Natural killer cell (primary cell): ENCODE measurements around the gene NAV2. TPM values are rescaled to one million over a fixed set of nuclear protein-coding genes. Genes with fewer than 3 reads are reported as not detected.
A peak's percentile ranks its signal among the peaks of the same experiment; 100 is the strongest.

Experiments
- ATAC-seq, 3 donors: fragments of 150-1000 bp in 2 of 3; fragments of 200-7000 bp in 1 of 3; cut with Tn5 transposase; 1 replicate in 1 of 3; 2 replicates in 2 of 3; pipeline ENCODE4 v1.10.0; 2021; ENCODE audit warnings: mild to moderate bottlenecking in 2 of 3, moderate library complexity in 2 of 3
- DNase-seq, 2 donors: peaks; one replicate each; pipeline versions ENCODE4 v3.0.0 to v3.0.0-alpha.2; 2013 to 2021; ENCODE audit warnings: mixed read lengths in 1 of 2
- H3K27ac ChIP-seq: one replicate; pipeline ENCODE4 v1.5.1; 2013; ENCODE audit warnings: mild to moderate bottlenecking, low read length
- H3K27me3 ChIP-seq: one replicate; pipeline ENCODE4 v1.6.1; 2013; ENCODE audit warnings: low read length; ENCODE audit not compliant: control insufficient read depth, insufficient read depth
- H3K36me3 ChIP-seq: one replicate; pipeline ENCODE4 v1.6.1; 2013; ENCODE audit warnings: low read length; ENCODE audit not compliant: control insufficient read depth, insufficient read depth
- H3K4me1 ChIP-seq: one replicate; pipeline ENCODE4 v1.6.1; 2013; ENCODE audit warnings: low read length; ENCODE audit not compliant: control insufficient read depth, insufficient read depth
- H3K4me3 ChIP-seq: one replicate; pipeline ENCODE4 v1.5.1; 2013; ENCODE audit warnings: low read length
- H3K9me3 ChIP-seq: one replicate; pipeline ENCODE4 v1.6.1; 2013; ENCODE audit warnings: low read length; ENCODE audit not compliant: control insufficient read depth, insufficient read depth
- H3K27ac Mint-ChIP-seq, 2 donors: one replicate each; pipeline ENCODE4 v1.8.0; 2022; ENCODE audit warnings: mild to moderate bottlenecking in 2 of 2, mixed read lengths in 2 of 2, moderate library complexity in 1 of 2
- H3K27me3 Mint-ChIP-seq, 2 donors: one replicate each; pipeline ENCODE4 v1.8.0; 2022; ENCODE audit warnings: low read depth in 2 of 2, mixed read lengths in 2 of 2
- H3K36me3 Mint-ChIP-seq: one replicate; pipeline ENCODE4 v1.8.0; 2022; ENCODE audit warnings: mixed read lengths
- H3K4me1 Mint-ChIP-seq, 2 donors: one replicate each; pipeline ENCODE4 v1.8.0; 2022; ENCODE audit warnings: mixed read lengths in 2 of 2
- H3K4me3 Mint-ChIP-seq: one replicate; pipeline ENCODE4 v1.8.0; 2022; ENCODE audit warnings: mild to moderate bottlenecking, moderate library complexity, mixed read lengths
- H3K9me3 Mint-ChIP-seq, 2 donors: one replicate each; pipeline ENCODE4 v1.8.0; 2022; ENCODE audit warnings: mixed read lengths in 2 of 2
- WGBS: methylation state at CpG from one replicate; pipeline ENCODE4 v1.1.7; 2013; ENCODE audit warnings: missing lambda C conversion rate; ENCODE audit not compliant: insufficient coverage; 5-methylcytosine and 5-hydroxymethylcytosine counted together
- intact Hi-C: fragments of 100-400 bp; cut with micrococcal nuclease; formaldehyde crosslinking; loops from one replicate; pipeline ENCODE4 v1.14.2; 2022
- total RNA-seq, 4 donors: library from RNA; stranded (reverse); fragments of 120-200 nt in 1 of 4; gene quantifications; one replicate each; pipeline versions ENCODE4 v1.2.3 to v1.2.4, GENCODE V29; 2013 to 2022
- TF ChIP-seq, protein P1 (sequence below): fragments of 200-600 bp; IDR thresholded peaks from one replicate; pipeline ENCODE4 v1.8.0; 2022; ENCODE audit warnings: antibody characterized with exemption

Gene NAV2
- total RNA-seq, 3 donors from 2014 or later (not counting 1 experiment from before 2014, with no cell fraction given) = 0.14 to 1.6 (median 0.43) TPM

DNA sequence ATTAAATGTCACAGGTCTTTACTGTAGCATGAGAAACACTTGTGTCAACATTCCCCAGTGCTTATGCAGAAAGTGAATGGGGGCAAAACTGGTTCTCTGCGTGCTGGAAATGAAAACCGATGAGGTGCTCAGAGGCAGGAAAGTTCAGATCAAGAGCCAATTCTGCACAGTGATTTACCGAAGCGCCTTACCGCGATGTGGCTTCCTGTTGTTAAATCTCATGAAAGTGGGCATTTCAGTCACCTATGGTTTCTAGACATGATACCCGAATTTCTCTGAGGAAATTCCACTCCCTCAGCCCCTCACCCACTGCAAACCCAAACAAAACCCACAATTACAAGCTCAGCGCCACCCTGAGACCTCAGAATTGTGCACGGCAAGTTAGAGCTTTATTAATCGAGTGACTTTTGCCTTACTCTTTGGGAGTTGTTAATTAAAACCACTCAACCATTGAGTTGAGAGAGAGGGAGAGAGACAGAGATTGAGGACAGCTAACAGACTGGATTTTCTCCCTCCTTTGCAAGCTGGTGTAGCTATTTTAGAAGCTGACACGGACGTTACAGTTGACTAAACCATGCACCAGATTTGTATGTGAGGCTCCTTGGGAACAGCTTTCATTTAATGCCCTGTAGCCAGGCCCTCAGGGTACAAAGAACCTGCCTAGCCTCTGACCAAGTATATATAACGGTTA, 251.2 kb downstream of the NAV2 start:
- Mint-ChIP-seq H3K27me3 (peaks cover 51 to 76% of the 10 kb centered on the region in 2 donors), H3K4me3 (peak overlapping the region; percentile 64)
- ATAC-seq = peak; percentile 49 to 87 (median 61)

DNA sequence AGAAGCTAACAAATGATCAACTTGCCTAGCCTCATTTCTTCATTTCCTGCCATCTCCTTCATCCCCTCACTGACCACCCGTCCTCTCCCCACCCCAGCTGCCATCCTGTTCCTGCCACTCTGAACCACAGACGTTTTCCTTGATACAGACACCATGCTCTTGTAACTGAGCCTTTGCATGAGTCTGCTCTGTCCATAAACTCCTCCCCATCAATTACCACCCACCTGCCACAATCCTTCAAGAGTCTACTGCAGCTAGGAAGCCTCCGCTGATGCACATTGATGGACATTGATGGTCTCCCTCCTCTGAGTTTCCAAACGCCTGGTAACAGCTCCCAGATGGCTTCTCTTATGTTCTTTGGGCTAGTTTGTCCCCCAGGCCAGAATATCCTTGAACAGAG, 253.8 kb downstream of the NAV2 start:
- WGBS = 64% methylated on average over 4 of the region's 4 CpGs
- TF ChIP-seq, protein P1, sequence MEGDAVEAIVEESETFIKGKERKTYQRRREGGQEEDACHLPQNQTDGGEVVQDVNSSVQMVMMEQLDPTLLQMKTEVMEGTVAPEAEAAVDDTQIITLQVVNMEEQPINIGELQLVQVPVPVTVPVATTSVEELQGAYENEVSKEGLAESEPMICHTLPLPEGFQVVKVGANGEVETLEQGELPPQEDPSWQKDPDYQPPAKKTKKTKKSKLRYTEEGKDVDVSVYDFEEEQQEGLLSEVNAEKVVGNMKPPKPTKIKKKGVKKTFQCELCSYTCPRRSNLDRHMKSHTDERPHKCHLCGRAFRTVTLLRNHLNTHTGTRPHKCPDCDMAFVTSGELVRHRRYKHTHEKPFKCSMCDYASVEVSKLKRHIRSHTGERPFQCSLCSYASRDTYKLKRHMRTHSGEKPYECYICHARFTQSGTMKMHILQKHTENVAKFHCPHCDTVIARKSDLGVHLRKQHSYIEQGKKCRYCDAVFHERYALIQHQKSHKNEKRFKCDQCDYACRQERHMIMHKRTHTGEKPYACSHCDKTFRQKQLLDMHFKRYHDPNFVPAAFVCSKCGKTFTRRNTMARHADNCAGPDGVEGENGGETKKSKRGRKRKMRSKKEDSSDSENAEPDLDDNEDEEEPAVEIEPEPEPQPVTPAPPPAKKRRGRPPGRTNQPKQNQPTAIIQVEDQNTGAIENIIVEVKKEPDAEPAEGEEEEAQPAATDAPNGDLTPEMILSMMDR = no peak
- H3K4me3 Mint-ChIP-seq = no peak overlapping the region

More for the DNA sequence above, 251.2 kb downstream of the NAV2 start:
- Histone ChIP-seq H3K4me1 (peaks cover 24% of the 10 kb centered on the region), H3K9me3 (no peaks in the 10 kb centered on the region), H3K4me3 (no peak overlapping the region), H3K36me3 (no peaks in the 10 kb centered on the region), H3K27me3 (peaks cover 13% of the 10 kb centered on the region), H3K27ac (no peak overlapping the region)
- DNase-seq = peak; percentile 23 to 45
- 39% methylated on average over 13 of the region's 13 CpGs for WGBS
- H3K9me3 Mint-ChIP-seq = no peaks in the 10 kb centered on the region
- peak overlapping the region in 1 of 2 donors; percentile 40 for H3K27ac Mint-ChIP-seq
- TF ChIP-seq, protein P1 = no peak
- intact Hi-C loops = no loop called here
- H3K36me3 Mint-ChIP-seq = no peaks in the 10 kb centered on the region
- peaks cover 33 to 35% of the 10 kb centered on the region in 2 donors for H3K4me1 Mint-ChIP-seq

DNA sequence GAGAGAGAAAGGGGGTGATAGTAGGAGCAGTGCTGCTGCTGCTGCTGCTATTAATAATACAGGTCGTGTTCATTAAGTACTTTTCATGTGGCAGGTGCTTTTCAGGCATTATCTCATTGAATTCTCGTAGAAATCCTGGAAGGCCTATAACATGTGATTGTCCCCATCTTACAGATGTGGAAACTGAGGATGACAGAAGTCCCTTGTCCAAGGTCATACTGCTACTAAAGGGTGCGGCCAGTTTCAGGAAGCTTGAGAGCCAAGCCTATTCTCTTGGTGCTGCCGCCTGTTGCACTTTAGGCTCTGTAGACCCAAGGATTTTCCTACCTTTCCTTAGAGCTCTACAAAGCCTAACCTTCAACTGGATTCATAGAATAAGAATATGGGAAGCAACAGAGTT, 254.3 kb downstream of the NAV2 start:
- peaks cover 60 to 66% of the 10 kb centered on the region in 2 donors for H3K4me1 Mint-ChIP-seq

More for the DNA sequence above, 253.8 kb downstream of the NAV2 start:
- Mint-ChIP-seq H3K27ac (no peak overlapping the region), H3K4me1 (peaks cover 57 to 61% of the 10 kb centered on the region in 2 donors), H3K36me3 (no peaks in the 10 kb centered on the region), H3K9me3 (no peaks in the 10 kb centered on the region), H3K27me3 (peaks cover 50 to 69% of the 10 kb centered on the region in 2 donors)
- DNase-seq (no peak), ATAC-seq (no peak)
- H3K27me3 ChIP-seq = peaks cover 16% of the 10 kb centered on the region
- H3K4me3 ChIP-seq = no peak overlapping the region
- no peaks in the 10 kb centered on the region for H3K36me3 ChIP-seq
- intact Hi-C loops = no loop called here
- H3K4me1 ChIP-seq = peaks cover 46% of the 10 kb centered on the region
- no peaks in the 10 kb centered on the region for H3K9me3 ChIP-seq
- H3K27ac ChIP-seq = no peak overlapping the region

More for the DNA sequence above, 254.3 kb downstream of the NAV2 start:
- Histone ChIP-seq H3K27ac (no peak overlapping the region), H3K4me3 (no peak overlapping the region), H3K36me3 (no peaks in the 10 kb centered on the region), H3K9me3 (no peaks in the 10 kb centered on the region), H3K27me3 (peaks cover 16% of the 10 kb centered on the region), H3K4me1 (peaks cover 51% of the 10 kb centered on the region)
- 94% methylated on average over 4 of the region's 4 CpGs for WGBS
- Mint-ChIP-seq H3K4me3 (no peak overlapping the region), H3K36me3 (no peaks in the 10 kb centered on the region), H3K27me3 (peaks cover 46 to 64% of the 10 kb centered on the region in 2 donors), H3K27ac (no peak overlapping the region), H3K9me3 (no peaks in the 10 kb centered on the region)
- ATAC-seq (no peak), DNase-seq (no peak)
- intact Hi-C loops = no loop called here
- TF ChIP-seq, protein P1 = no peak
